Karpas-422 (cell line): ENCODE data around the gene MYOG. TPM values are rescaled to one million over a fixed set of nuclear protein-coding genes. Genes with fewer than 3 reads are reported as not detected.

Experiments used
- DNase-seq: peaks from one replicate; pipeline ENCODE4 v3.0.0-alpha.2; 2015
- H2AFZ ChIP-seq: fragments of 200-600 bp; sonication (generic); 2 replicates; pipeline ENCODE4 v1.6.1; 2014; ENCODE audit warnings: antibody characterized with exemption, low read length, mixed read lengths
- H3K27ac ChIP-seq: fragments of 200-600 bp; sonication (generic); 2 replicates; pipeline ENCODE4 v1.5.1; 2014; ENCODE audit warnings: mild to moderate bottlenecking, low read length, moderate library complexity
- H3K27me3 ChIP-seq: fragments of 200-600 bp; sonication (generic); 2 replicates; pipeline ENCODE4 v1.6.1; 2014; ENCODE audit warnings: low read length, mixed read lengths
- H3K36me3 ChIP-seq: fragments of 200-600 bp; sonication (generic); 2 replicates; pipeline ENCODE4 v1.6.1; 2014; ENCODE audit warnings: low read length, mixed read lengths; ENCODE audit not compliant: insufficient read depth
- H3K4me1 ChIP-seq: fragments of 200-600 bp; sonication (generic); 2 replicates; pipeline ENCODE4 v1.6.1; 2014; ENCODE audit warnings: mild to moderate bottlenecking, low read length, mixed read lengths
- H3K4me2 ChIP-seq: fragments of 200-600 bp; sonication (generic); 2 replicates; pipeline ENCODE4 v1.6.1; 2014; ENCODE audit warnings: low read length, low read depth, mild to moderate bottlenecking; ENCODE audit not compliant: poor library complexity, severe bottlenecking
- H3K4me3 ChIP-seq: fragments of 200-600 bp; sonication (generic); 2 replicates; pipeline ENCODE4 v1.5.1; 2014; ENCODE audit warnings: mild to moderate bottlenecking, antibody characterized with exemption, low read length, mixed read lengths
- H3K79me2 ChIP-seq: fragments of 200-600 bp; sonication (generic); 2 replicates; pipeline ENCODE4 v1.6.1; 2014; ENCODE audit warnings: mild to moderate bottlenecking, low read length, mixed read lengths
- H3K9ac ChIP-seq: fragments of 200-600 bp; sonication (generic); 2 replicates; pipeline ENCODE4 v1.6.0; 2014; ENCODE audit warnings: low read length
- H3K9me2 ChIP-seq: fragments of 200-600 bp; sonication (generic), shearing (Covaris generic); replicated peaks from 2 replicates; pipeline ENCODE4 v1.6.0; 2014; ENCODE audit warnings: mild to moderate bottlenecking, low read length, moderate library complexity; ENCODE audit not compliant: insufficient read depth
- H3K9me3 ChIP-seq: fragments of 300-700, 200-600 bp; sonication (generic); 2 replicates; pipeline ENCODE4 v1.6.1; 2014; ENCODE audit warnings: low read length, mixed read lengths
- H4K20me1 ChIP-seq: fragments of 200-600 bp; sonication (generic); 2 replicates; pipeline ENCODE4 v1.6.1; 2014; ENCODE audit warnings: mild to moderate bottlenecking, antibody characterized with exemption, low read length, low read depth; ENCODE audit not compliant: insufficient read depth
- total RNA-seq: library from RNA; depleted of rRNA; stranded (reverse); fragments of >200 nt; shearing (Covaris generic); gene quantifications from 2 replicates; pipeline ENCODE4 v1.2.3, GENCODE V29; 2014; ENCODE audit warnings: low replicate concordance; rRNA removed

The MYOG gene
- total RNA-seq, 1 experiment from 2014 or later = not detected

- H3K36me3 ChIP-seq = no peaks in the 10 kb centered on the region
- no peaks in the 10 kb centered on the region for H3K9me2 ChIP-seq
- H3K27me3 ChIP-seq = no peaks in the 10 kb centered on the region
- no peaks in the 10 kb centered on the region for H3K79me2 ChIP-seq
- no peaks in the 10 kb centered on the region for H3K9me3 ChIP-seq
- peaks cover 2% of the 10 kb centered on the region for H3K4me1 ChIP-seq
- H3K4me3 ChIP-seq = no peak overlapping the region
- H3K27ac ChIP-seq = no peak overlapping the region
- no peak for DNase-seq
- H4K20me1 ChIP-seq = no peaks in the 10 kb centered on the region
- H2AFZ ChIP-seq = no peak overlapping the region
- H3K4me2 ChIP-seq = no peak overlapping the region
- H3K9ac ChIP-seq = no peak overlapping the region
These were observed 51.2 kb downstream of the MYOG start for GRCh38 chr1:203034422-203035110.

- no peaks in the 10 kb centered on the region for H3K4me1 ChIP-seq
- H3K27ac ChIP-seq = no peak overlapping the region
- no peaks in the 10 kb centered on the region for H3K36me3 ChIP-seq
- H4K20me1 ChIP-seq = no peaks in the 10 kb centered on the region
- H3K79me2 ChIP-seq = no peaks in the 10 kb centered on the region
- DNase-seq = no peak
- no peaks in the 10 kb centered on the region for H3K9me3 ChIP-seq
- H3K4me2 ChIP-seq = no peak overlapping the region
- no peak overlapping the region for H3K4me3 ChIP-seq
- H3K27me3 ChIP-seq = no peaks in the 10 kb centered on the region
- H2AFZ ChIP-seq = no peak overlapping the region
- H3K9ac ChIP-seq = no peak overlapping the region
- H3K9me2 ChIP-seq = no peaks in the 10 kb centered on the region
These were observed 51.9 kb downstream of the MYOG start for GRCh38 chr1:203033917-203034316.

- Histone ChIP-seq H4K20me1 (no peaks in the 10 kb centered on the region), H2AFZ (no peak overlapping the region), H3K4me1 (no peaks in the 10 kb centered on the region), H3K27ac (no peak overlapping the region), H3K27me3 (no peaks in the 10 kb centered on the region), H3K36me3 (no peaks in the 10 kb centered on the region), H3K9ac (no peak overlapping the region), H3K9me3 (no peaks in the 10 kb centered on the region), H3K4me3 (no peak overlapping the region), H3K4me2 (no peak overlapping the region), H3K9me2 (no peaks in the 10 kb centered on the region), H3K79me2 (no peaks in the 10 kb centered on the region)
- no peak for DNase-seq
These were observed 52.5 kb downstream of the MYOG start for GRCh38 chr1:203033287-203033686.

Other genes starting within 250 kb of the MYOG start
- gene RABIF, start 196.9 kb downstream of the MYOG start, total RNA-seq = 7.5 and 7.8 TPM in 2 replicates
- gene KLHL12, start 158.8 kb downstream of the MYOG start, total RNA-seq = 52.4 and 55.8 TPM in 2 replicates
- 88.2 and 123 TPM in 2 replicates for gene ADIPOR1, start 127.7 kb downstream of the MYOG start, total RNA-seq
- gene CYB5R1, start 118.8 kb downstream of the MYOG start, total RNA-seq = 27.1 and 28.2 TPM in 2 replicates
- gene TMEM183A, start 78.6 kb downstream of the MYOG start, total RNA-seq = 65.3 and 81.0 TPM in 2 replicates
- 0.04 TPM in 1 of 2 replicates, not detected in the other for gene PPFIA4, start 59.5 kb downstream of the MYOG start, total RNA-seq
- not detected in 2 replicates for gene ADORA1, start 41.7 kb upstream of the MYOG start, total RNA-seq
- 52.4 and 62.2 TPM in 2 replicates for gene MYBPH, start 89.8 kb upstream of the MYOG start, total RNA-seq
- 5.4 and 10.1 TPM in 2 replicates for gene CHI3L1, start 100.7 kb upstream of the MYOG start, total RNA-seq
- gene CHIT1, start 143.7 kb upstream of the MYOG start, total RNA-seq = 0.89 and 15.2 TPM in 2 replicates
- gene BTG2, start 219.5 kb upstream of the MYOG start, total RNA-seq = 245 and 258 TPM in 2 replicates